HepG2 (cell line): Measurements from ENCODE around the gene CLEC10A. TPM values are rescaled to one million over a fixed set of nuclear protein-coding genes. Genes with fewer than 3 reads are reported as not detected.
A peak's percentile ranks its signal among the peaks of the same experiment; 100 is the strongest.

Experiments used
- ATF7 ChIP-seq, 2 experiments: fragments of 450-650 bp in 1 of 2; sonication (generic) in 1 of 2; formaldehyde crosslinking in 1 of 2; IDR thresholded peaks; 2 replicates each; pipeline versions ENCODE4 v1.4.0 to v1.6.1; 2016 to 2020; ENCODE audit warnings: antibody characterized with exemption in 1 of 2, mild to moderate bottlenecking in 1 of 2, missing genetic modification reagents in 1 of 2
- FOXC1 ChIP-seq: sonication (generic); formaldehyde crosslinking; IDR thresholded peaks from 2 replicates; pipeline ENCODE4 v1.8.0; 2022; ENCODE audit warnings: mild to moderate bottlenecking, missing genetic modification reagents, borderline replicate concordance
- NFRKB ChIP-seq: fragments of 450-650 bp; IDR thresholded peaks from 2 replicates; pipeline ENCODE4 v1.6.1; 2017
- PLRG1 ChIP-seq: fragments of 450-650 bp; conservative IDR thresholded peaks from 2 replicates; pipeline ENCODE4 v1.6.1; 2016
- RAD51 ChIP-seq: fragments of 450-650 bp; IDR thresholded peaks from 2 replicates; pipeline ENCODE4 v1.6.1; 2016; ENCODE audit warnings: borderline replicate concordance
- RBFOX2 ChIP-seq: fragments of 200-400 bp; formaldehyde crosslinking; IDR thresholded peaks from 2 replicates; pipeline ENCODE4 v1.6.1; 2017; ENCODE audit warnings: low read depth, mild to moderate bottlenecking, low read length
- SAFB2 ChIP-seq: sonication (generic); formaldehyde crosslinking; IDR thresholded peaks from 2 replicates; pipeline ENCODE4 v1.5.1; 2020; ENCODE audit warnings: missing genetic modification reagents, low read depth, mild to moderate bottlenecking, borderline replicate concordance
- SCMH1 ChIP-seq: sonication (generic); formaldehyde crosslinking; IDR thresholded peaks from 2 replicates; pipeline ENCODE4 v1.9.0; 2021; ENCODE audit warnings: missing genetic modification reagents, mild to moderate bottlenecking, borderline replicate concordance
- SSRP1 ChIP-seq: IDR thresholded peaks from 2 replicates; pipeline ENCODE4 v1.6.1; 2016; ENCODE audit warnings: control low read depth
- TEF ChIP-seq: sonication (generic); formaldehyde crosslinking; IDR thresholded peaks from 2 replicates; pipeline ENCODE4 v1.5.0; 2020; ENCODE audit warnings: missing genetic modification reagents
- ZNF207 ChIP-seq: fragments of 450-650 bp; IDR thresholded peaks from 2 replicates; pipeline ENCODE4 v1.6.1; 2016; ENCODE audit warnings: antibody characterized with exemption, borderline replicate concordance
- ZNF589 ChIP-seq: sonication (generic); formaldehyde crosslinking; conservative IDR thresholded peaks from 2 replicates; pipeline ENCODE4 v1.8.0; 2022; ENCODE audit warnings: mild to moderate bottlenecking, moderate library complexity, missing genetic modification reagents
- ZNF780A ChIP-seq: sonication (generic); formaldehyde crosslinking; IDR thresholded peaks from 2 replicates; pipeline ENCODE4 v1.8.0; 2022; ENCODE audit warnings: mild to moderate bottlenecking, missing genetic modification reagents, moderate library complexity
- polyA plus RNA-seq, 8 experiments: library from polyadenylated mRNA; depleted of rRNA in 3 of 8; stranded (reverse) in 7 of 8; unstranded in 1 of 8; fragments of >200 nt; fragmentation: Illumina TruSeq in 4 of 8; extraction: Trizol in 4 of 8; gene quantifications; 2 replicates each; pipeline versions ENCODE4 v1.2.1 to v1.2.3, GENCODE V29; 2011 to 2016; ENCODE audit warnings: low read depth in 4 of 8, missing spikeins in 1 of 8, mixed read lengths in 1 of 8; ENCODE audit not compliant: insufficient read depth in 1 of 8
- total RNA-seq, 5 experiments: library from RNA; depleted of rRNA; stranded (reverse); fragments of >200 nt; fragmentation: Illumina TruSeq; extraction: Trizol; gene quantifications; 2 replicates each; pipeline ENCODE4 v1.2.3, GENCODE V29; 2016; ENCODE audit warnings: low read depth in 1 of 5
- TF ChIP-seq, protein P1 (sequence below): sonication (generic); formaldehyde crosslinking; IDR thresholded peaks from 2 replicates; pipeline ENCODE4 v1.5.1; 2020; ENCODE audit warnings: missing genetic modification reagents, mild to moderate bottlenecking, borderline replicate concordance
- TF ChIP-seq, protein P2 (sequence below): IDR thresholded peaks from 2 replicates; pipeline ENCODE4 v1.6.1; 2016; ENCODE audit warnings: low read depth, borderline replicate concordance
- TF ChIP-seq, protein P3 (sequence below): sonication (generic); formaldehyde crosslinking; IDR thresholded peaks from 2 replicates; pipeline ENCODE4 v1.4.0; 2020; ENCODE audit warnings: missing genetic modification reagents
- TF ChIP-seq, protein P4 (sequence below): sonication (generic); formaldehyde crosslinking; IDR thresholded peaks from 2 replicates; pipeline ENCODE4 v1.4.0; 2020; ENCODE audit warnings: missing genetic modification reagents
- TF ChIP-seq, protein P5 (sequence below): sonication (generic); formaldehyde crosslinking; IDR thresholded peaks from 2 replicates; pipeline ENCODE4 v1.8.0; 2022; ENCODE audit warnings: missing genetic modification reagents, mild to moderate bottlenecking, borderline replicate concordance
- TF ChIP-seq, protein P6 (sequence below): sonication (generic); formaldehyde crosslinking; IDR thresholded peaks from 2 replicates; pipeline ENCODE4 v1.5.1; 2020; ENCODE audit warnings: mild to moderate bottlenecking, moderate library complexity, missing genetic modification reagents

Gene CLEC10A
- total and polyA plus RNA-seq, 2 of the 13 experiments (the other 11 are each of a cell fraction or from before 2014, with no cell fraction given): 0.33 TPM; not detected in 1

DNA sequence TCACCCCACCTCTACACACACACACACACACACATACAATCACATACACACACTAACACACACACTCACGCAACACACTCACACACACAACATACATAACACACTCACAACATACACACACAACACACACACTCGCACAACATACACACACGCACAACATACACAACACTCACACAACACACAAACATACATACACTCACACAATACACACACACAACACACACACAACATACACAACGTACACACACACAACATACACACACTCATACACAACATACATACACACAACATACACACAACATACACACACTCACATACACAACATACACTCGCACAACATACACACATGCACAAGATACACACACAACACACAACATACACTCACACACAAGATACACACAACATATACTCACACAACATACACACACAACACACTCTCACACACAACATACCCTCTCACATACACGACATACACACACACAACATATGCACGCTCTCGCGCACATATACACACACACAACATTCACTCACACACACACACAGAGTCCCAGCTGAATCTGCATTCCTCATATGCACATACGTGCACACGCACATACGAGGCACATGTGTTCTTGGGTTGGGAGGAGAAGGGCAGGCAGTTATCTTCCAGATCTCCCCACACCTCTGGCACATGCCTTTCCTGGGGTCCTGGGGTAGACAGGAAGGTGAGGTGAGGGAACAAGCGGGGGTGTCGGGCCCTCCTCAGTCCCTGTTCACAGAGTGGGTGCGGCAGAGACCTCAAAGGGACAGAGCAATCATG lies 33.4 kb upstream of the CLEC10A start (continued):
- no peak for TF ChIP-seq SAFB2 (CRISPR knock-in tag)
- no peak for TF ChIP-seq SCMH1 (CRISPR knock-in tag)
- TF ChIP-seq, protein P1, sequence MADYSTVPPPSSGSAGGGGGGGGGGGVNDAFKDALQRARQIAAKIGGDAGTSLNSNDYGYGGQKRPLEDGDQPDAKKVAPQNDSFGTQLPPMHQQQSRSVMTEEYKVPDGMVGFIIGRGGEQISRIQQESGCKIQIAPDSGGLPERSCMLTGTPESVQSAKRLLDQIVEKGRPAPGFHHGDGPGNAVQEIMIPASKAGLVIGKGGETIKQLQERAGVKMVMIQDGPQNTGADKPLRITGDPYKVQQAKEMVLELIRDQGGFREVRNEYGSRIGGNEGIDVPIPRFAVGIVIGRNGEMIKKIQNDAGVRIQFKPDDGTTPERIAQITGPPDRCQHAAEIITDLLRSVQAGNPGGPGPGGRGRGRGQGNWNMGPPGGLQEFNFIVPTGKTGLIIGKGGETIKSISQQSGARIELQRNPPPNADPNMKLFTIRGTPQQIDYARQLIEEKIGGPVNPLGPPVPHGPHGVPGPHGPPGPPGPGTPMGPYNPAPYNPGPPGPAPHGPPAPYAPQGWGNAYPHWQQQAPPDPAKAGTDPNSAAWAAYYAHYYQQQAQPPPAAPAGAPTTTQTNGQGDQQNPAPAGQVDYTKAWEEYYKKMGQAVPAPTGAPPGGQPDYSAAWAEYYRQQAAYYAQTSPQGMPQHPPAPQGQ (CRISPR knock-in tag): peak; percentile 89; the same call in 1 of the 2 replicates
- TF ChIP-seq, protein P2, sequence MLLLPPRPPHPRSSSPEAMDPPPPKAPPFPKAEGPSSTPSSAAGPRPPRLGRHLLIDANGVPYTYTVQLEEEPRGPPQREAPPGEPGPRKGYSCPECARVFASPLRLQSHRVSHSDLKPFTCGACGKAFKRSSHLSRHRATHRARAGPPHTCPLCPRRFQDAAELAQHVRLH (CRISPR knock-in tag): no peak
- TF ChIP-seq, protein P3, sequence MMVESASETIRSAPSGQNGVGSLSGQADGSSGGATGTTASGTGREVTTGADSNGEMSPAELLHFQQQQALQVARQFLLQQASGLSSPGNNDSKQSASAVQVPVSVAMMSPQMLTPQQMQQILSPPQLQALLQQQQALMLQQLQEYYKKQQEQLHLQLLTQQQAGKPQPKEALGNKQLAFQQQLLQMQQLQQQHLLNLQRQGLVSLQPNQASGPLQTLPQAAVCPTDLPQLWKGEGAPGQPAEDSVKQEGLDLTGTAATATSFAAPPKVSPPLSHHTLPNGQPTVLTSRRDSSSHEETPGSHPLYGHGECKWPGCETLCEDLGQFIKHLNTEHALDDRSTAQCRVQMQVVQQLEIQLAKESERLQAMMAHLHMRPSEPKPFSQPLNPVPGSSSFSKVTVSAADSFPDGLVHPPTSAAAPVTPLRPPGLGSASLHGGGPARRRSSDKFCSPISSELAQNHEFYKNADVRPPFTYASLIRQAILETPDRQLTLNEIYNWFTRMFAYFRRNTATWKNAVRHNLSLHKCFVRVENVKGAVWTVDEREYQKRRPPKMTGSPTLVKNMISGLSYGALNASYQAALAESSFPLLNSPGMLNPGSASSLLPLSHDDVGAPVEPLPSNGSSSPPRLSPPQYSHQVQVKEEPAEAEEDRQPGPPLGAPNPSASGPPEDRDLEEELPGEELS (CRISPR knock-in tag): no peak
- TF ChIP-seq RBFOX2: no peak
- peak; percentile 32; the same call in 1 of the 2 replicates for TF ChIP-seq RAD51
- TF ChIP-seq PLRG1: peak; percentile 86; the same call in 1 of the 2 replicates
- TF ChIP-seq, protein P4, sequence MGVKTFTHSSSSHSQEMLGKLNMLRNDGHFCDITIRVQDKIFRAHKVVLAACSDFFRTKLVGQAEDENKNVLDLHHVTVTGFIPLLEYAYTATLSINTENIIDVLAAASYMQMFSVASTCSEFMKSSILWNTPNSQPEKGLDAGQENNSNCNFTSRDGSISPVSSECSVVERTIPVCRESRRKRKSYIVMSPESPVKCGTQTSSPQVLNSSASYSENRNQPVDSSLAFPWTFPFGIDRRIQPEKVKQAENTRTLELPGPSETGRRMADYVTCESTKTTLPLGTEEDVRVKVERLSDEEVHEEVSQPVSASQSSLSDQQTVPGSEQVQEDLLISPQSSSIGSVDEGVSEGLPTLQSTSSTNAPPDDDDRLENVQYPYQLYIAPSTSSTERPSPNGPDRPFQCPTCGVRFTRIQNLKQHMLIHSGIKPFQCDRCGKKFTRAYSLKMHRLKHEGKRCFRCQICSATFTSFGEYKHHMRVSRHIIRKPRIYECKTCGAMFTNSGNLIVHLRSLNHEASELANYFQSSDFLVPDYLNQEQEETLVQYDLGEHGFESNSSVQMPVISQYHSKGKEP: no peak
- TF ChIP-seq ZNF780A (CRISPR knock-in tag): peak; percentile 88
- TF ChIP-seq FOXC1 (CRISPR knock-in tag): no peak; the same call in 1 of the 2 replicates
- TF ChIP-seq SSRP1 (CRISPR knock-in tag): peak; percentile 93
- TF ChIP-seq TEF (CRISPR knock-in tag): no peak
- TF ChIP-seq ZNF589: peak; percentile 81
- 0 out of 2 replicates have a peak, but pooled peaks have one; percentile 62 for TF ChIP-seq NFRKB
- TF ChIP-seq, protein P5, sequence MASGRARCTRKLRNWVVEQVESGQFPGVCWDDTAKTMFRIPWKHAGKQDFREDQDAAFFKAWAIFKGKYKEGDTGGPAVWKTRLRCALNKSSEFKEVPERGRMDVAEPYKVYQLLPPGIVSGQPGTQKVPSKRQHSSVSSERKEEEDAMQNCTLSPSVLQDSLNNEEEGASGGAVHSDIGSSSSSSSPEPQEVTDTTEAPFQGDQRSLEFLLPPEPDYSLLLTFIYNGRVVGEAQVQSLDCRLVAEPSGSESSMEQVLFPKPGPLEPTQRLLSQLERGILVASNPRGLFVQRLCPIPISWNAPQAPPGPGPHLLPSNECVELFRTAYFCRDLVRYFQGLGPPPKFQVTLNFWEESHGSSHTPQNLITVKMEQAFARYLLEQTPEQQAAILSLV (CRISPR knock-in tag): peak; percentile 57; the same call in 1 of the 2 replicates
- TF ChIP-seq ATF7 (IDR thresholded peaks at IDR 0.05): peak; percentile 57; the same call in 1 of the 2 replicates
- TF ChIP-seq ATF7 (CRISPR knock-in tag; IDR thresholded peaks at IDR 0.05): no peak
- peak; percentile 95 for TF ChIP-seq ZNF207
- TF ChIP-seq, protein P6, sequence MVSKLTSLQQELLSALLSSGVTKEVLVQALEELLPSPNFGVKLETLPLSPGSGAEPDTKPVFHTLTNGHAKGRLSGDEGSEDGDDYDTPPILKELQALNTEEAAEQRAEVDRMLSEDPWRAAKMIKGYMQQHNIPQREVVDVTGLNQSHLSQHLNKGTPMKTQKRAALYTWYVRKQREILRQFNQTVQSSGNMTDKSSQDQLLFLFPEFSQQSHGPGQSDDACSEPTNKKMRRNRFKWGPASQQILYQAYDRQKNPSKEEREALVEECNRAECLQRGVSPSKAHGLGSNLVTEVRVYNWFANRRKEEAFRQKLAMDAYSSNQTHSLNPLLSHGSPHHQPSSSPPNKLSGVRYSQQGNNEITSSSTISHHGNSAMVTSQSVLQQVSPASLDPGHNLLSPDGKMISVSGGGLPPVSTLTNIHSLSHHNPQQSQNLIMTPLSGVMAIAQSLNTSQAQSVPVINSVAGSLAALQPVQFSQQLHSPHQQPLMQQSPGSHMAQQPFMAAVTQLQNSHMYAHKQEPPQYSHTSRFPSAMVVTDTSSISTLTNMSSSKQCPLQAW (CRISPR knock-in tag): no peak
